ENCODE results near the gene ANKRD31.

The ANKRD31 gene

GRCh38 chr5:75236322-75237316 lies at the start of gene ANKRD31:
Gene ANKRD31 (minus strand): TSS chr5:75236878. CDS start chr5:75236686, 192 bp downstream.
- peak; percentile 95 for DNase-seq (ENCODE audit: low spot score)
- peak; percentile 86 for TF ChIP-seq CTCF (IDR thresholded peaks at IDR 0.05; ENCODE audit: extremely low read depth, missing control alignments)

GRCh38 chr5:75286211-75286773 lies 49.6 kb upstream of the ANKRD31 start:
- TF ChIP-seq CTCF (IDR thresholded peaks at IDR 0.05; ENCODE audit: extremely low read depth, missing control alignments), result no peak
- DNase-seq (ENCODE audit: low spot score), result no peak

GRCh38 chr5:75282581-75282980 lies 45.9 kb upstream of the ANKRD31 start:
- TF ChIP-seq CTCF (IDR thresholded peaks at IDR 0.05; ENCODE audit: extremely low read depth, missing control alignments), result no peak
- no peak for DNase-seq (ENCODE audit: low spot score)

GRCh38 chr5:75281716-75282465 lies 45.2 kb upstream of the ANKRD31 start:
- no peak for DNase-seq (ENCODE audit: low spot score)
- TF ChIP-seq CTCF (IDR thresholded peaks at IDR 0.05; ENCODE audit: extremely low read depth, missing control alignments), result no peak

- no peak for TF ChIP-seq CTCF (IDR thresholded peaks at IDR 0.05; ENCODE audit: extremely low read depth, missing control alignments)
- no peak for DNase-seq (ENCODE audit: low spot score)
Measured at GRCh38 chr5:75279321-75279720, 42.6 kb upstream of the ANKRD31 start.

GRCh38 chr5:75277463-75277862 lies 40.8 kb upstream of the ANKRD31 start:
- no peak for TF ChIP-seq CTCF (IDR thresholded peaks at IDR 0.05; ENCODE audit: extremely low read depth, missing control alignments)
- peak; percentile 0 for DNase-seq (ENCODE audit: low spot score)

Measured in GM20000 (cell line).